NT2/D1 (cell line): ENCODE results near the gene TCN1.

ENCODE experiments used
- DNase-seq: peaks from one replicate; pipeline ENCODE4 v3.0.0-alpha.2; 2011; ENCODE audit warnings: low read depth, low spot score
- H3K27me3 ChIP-seq: 2 replicates; pipeline ENCODE4 v1.6.0; 2011; ENCODE audit warnings: mild to moderate bottlenecking; ENCODE audit not compliant: insufficient read length, insufficient read depth
- H3K36me3 ChIP-seq: 2 replicates; pipeline ENCODE4 v1.6.1; 2011; ENCODE audit warnings: mild to moderate bottlenecking, low read length, mixed read lengths; ENCODE audit not compliant: insufficient read depth, insufficient read length
- H3K4me1 ChIP-seq: 2 replicates; pipeline ENCODE4 v1.5.1; 2011; ENCODE audit not compliant: insufficient read depth, insufficient read length
- H3K4me3 ChIP-seq: 2 replicates; pipeline ENCODE4 v1.5.1; 2011; ENCODE audit warnings: low read depth; ENCODE audit not compliant: insufficient read length
- H3K9ac ChIP-seq: 2 replicates; pipeline ENCODE4 v1.6.0; 2011; ENCODE audit warnings: low read depth; ENCODE audit not compliant: insufficient read length
- H3K9me3 ChIP-seq: 2 replicates; pipeline ENCODE4 v1.5.1; 2011; ENCODE audit warnings: mild to moderate bottlenecking, low read length; ENCODE audit not compliant: insufficient read depth
- SUZ12 ChIP-seq: IDR thresholded peaks from 2 replicates; pipeline ENCODE4 v1.6.1; 2011; ENCODE audit not compliant: insufficient read length, insufficient read depth; ENCODE audit errors: extremely low read depth
- YY1 ChIP-seq: IDR thresholded peaks from 2 replicates; pipeline ENCODE4 v1.6.1; 2011; ENCODE audit not compliant: insufficient read length, insufficient read depth
- ZNF274 ChIP-seq: IDR thresholded peaks from 2 replicates; pipeline ENCODE4 v1.6.1; 2011; ENCODE audit warnings: mild to moderate bottlenecking, low read depth, low read length

The TCN1 gene

DNA sequence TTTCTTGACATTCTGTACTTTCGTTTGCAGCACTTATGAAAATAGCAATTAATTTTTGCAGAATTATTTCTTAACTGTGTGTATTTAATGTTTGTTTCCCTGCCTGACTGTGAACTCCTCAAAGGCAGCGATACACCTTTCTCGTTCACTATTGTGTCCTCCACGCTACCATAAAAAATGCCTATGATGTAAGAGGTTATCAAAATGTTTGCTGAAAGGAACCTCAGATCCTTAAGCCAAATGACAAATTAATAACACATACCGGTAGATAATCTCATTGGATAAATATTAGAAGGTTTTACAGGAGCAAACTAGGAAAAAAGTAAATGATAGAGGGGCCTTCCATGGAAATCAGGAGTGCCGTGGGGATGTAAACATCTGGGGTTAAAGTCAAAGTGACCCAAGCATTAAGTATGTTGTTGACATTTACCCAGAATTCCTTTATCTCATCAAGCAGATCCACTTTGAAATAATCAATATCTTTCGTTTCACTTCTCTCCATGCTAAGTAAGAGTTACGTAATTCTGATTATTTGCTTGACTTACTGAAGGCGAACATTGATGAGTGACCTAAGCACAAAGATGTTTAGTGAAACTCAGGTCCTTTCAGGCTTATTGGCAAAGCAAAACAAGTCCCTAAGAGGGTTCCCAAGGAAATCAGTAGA is 9.7 kb upstream of the TCN1 start:
- Histone ChIP-seq H3K9me3 (no peaks in the 10 kb centered on the region), H3K27me3 (no peaks in the 10 kb centered on the region), H3K4me3 (no peak overlapping the region), H3K36me3 (no peaks in the 10 kb centered on the region), H3K4me1 (no peaks in the 10 kb centered on the region), H3K9ac (no peak overlapping the region)
- TF ChIP-seq YY1 (no peak), ZNF274 (no peak), SUZ12 (no peak)
- DNase-seq: no peak

GRCh38 chr11:59872076-59872475 is 5.8 kb upstream of the TCN1 start:
- Histone ChIP-seq H3K9ac (no peak overlapping the region), H3K36me3 (no peaks in the 10 kb centered on the region), H3K4me3 (no peak overlapping the region), H3K27me3 (no peaks in the 10 kb centered on the region), H3K9me3 (no peaks in the 10 kb centered on the region), H3K4me1 (no peaks in the 10 kb centered on the region)
- no peak for DNase-seq
- TF ChIP-seq YY1 (no peak), ZNF274 (no peak), SUZ12 (no peak)

DNA sequence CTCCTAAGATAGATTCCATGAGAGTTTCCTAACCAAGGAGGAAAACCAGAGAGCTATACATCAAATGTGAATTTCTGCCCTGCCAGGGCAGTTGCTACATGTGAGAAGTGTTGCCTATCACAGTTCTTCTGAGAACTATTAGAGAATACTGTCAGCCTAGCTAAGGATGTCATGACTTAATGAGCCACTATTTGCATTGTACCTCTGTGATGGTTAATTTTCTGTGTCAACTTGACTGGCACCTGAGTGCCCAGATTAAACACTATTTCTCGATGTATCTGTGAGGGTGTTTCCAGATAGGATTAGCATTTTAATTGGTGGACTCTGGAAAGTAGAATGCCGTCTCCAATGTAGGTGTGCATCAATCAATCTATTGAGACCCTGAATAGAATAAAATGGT is 1.7 kb upstream of the TCN1 start:
- H3K36me3 ChIP-seq: no peaks in the 10 kb centered on the region
- H3K27me3 ChIP-seq: no peaks in the 10 kb centered on the region
- H3K4me1 ChIP-seq: no peaks in the 10 kb centered on the region
- H3K9ac ChIP-seq: no peak overlapping the region
- H3K9me3 ChIP-seq: no peaks in the 10 kb centered on the region
- TF ChIP-seq ZNF274: no peak
- TF ChIP-seq SUZ12: no peak
- TF ChIP-seq YY1: no peak
- DNase-seq: no peak
- H3K4me3 ChIP-seq: no peak overlapping the region

DNA sequence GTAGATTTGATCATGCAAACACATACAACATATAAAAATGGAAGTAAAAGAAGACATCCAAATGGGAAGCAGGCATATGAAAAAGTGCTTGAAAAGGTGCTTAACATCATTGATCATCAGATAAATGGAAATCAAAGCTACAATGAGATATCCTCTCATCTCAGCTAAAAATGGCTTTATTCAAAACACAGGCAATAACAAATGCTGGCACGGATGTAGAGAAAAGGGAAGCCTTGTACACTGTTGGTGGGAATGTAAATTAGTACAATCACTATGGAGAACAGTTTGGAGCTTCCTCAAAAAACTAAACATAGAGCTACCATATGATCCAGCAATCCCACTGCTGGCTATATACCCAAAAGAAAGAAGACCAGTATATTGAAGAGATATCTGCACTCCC is 549 bp upstream of the TCN1 start:
- Histone ChIP-seq H3K4me1 (no peaks in the 10 kb centered on the region), H3K9me3 (no peaks in the 10 kb centered on the region), H3K27me3 (no peaks in the 10 kb centered on the region), H3K4me3 (no peak overlapping the region), H3K36me3 (no peaks in the 10 kb centered on the region), H3K9ac (no peak overlapping the region)
- DNase-seq: no peak
- TF ChIP-seq SUZ12 (no peak), ZNF274 (no peak), YY1 (no peak)

DNA sequence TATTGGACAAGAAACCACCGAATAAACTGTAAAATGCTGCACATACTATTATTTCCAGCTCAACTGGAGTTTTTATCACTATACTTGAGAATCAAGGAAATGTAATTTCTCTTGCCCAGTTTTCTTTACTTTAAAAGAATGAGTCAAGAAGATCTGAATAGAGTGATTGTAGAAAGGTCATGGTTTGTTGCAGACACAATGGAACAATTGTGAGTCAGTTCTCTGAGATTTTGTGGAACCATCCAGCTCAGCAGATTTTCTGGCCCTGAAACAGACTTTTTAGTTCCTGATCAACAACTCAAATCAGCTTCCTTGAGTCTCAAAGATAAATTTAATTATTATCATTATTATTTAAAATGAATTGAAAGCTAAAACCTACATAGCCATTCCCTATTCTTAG is 1.3 kb downstream of the TCN1 start:
- DNase-seq: no peak
- H3K4me3 ChIP-seq: no peak overlapping the region
- no peak overlapping the region for H3K9ac ChIP-seq
- H3K9me3 ChIP-seq: no peaks in the 10 kb centered on the region
- H3K36me3 ChIP-seq: no peaks in the 10 kb centered on the region
- no peaks in the 10 kb centered on the region for H3K4me1 ChIP-seq
- TF ChIP-seq ZNF274 (no peak), SUZ12 (no peak), YY1 (no peak)
- H3K27me3 ChIP-seq: no peaks in the 10 kb centered on the region

DNA sequence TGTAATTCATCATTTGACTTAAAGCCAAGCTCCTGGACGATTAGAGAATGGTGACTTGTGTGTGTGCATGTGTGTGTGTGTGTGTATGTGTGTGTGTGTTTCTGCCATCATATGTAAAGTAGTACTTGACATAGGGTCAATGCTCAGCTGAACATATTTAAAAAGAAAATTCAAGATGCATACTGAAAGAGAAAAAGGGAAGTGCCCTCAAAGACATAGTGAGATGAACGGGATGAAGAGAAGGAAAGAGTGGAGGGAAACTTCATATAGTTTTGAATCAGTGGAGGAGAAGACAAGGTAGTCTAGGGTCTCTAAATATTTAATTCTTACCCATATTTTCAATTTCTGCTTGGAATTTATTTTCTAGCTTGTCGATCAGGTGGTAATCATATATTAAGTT is 4.0 kb downstream of the TCN1 start:
- H3K36me3 ChIP-seq: no peaks in the 10 kb centered on the region
- no peaks in the 10 kb centered on the region for H3K9me3 ChIP-seq
- H3K27me3 ChIP-seq: no peaks in the 10 kb centered on the region
- no peak overlapping the region for H3K4me3 ChIP-seq
- DNase-seq: no peak
- H3K4me1 ChIP-seq: no peaks in the 10 kb centered on the region
- H3K9ac ChIP-seq: no peak overlapping the region
- TF ChIP-seq ZNF274: no peak
- no peak for TF ChIP-seq SUZ12
- TF ChIP-seq YY1: no peak

GRCh38 chr11:59859673-59860072 is 6.6 kb downstream of the TCN1 start:
- no peak overlapping the region for H3K9ac ChIP-seq
- H3K4me3 ChIP-seq: no peak overlapping the region
- H3K27me3 ChIP-seq: no peaks in the 10 kb centered on the region
- no peaks in the 10 kb centered on the region for H3K4me1 ChIP-seq
- no peaks in the 10 kb centered on the region for H3K36me3 ChIP-seq
- H3K9me3 ChIP-seq: no peaks in the 10 kb centered on the region
- DNase-seq: no peak
- TF ChIP-seq ZNF274 (no peak), YY1 (no peak), SUZ12 (no peak)
